Measurements from ENCODE around the gene CAPN12. TPM values are rescaled to one million over a fixed set of nuclear protein-coding genes. Genes with fewer than 3 reads are reported as not detected.

The CAPN12 gene
- total and polyA plus RNA-seq, 2 experiments from 2014 or later = 19.1 to 20.5 TPM

- TF ChIP-seq ZNF462 (CRISPR knock-in tag; IDR thresholded peaks at IDR 0.05) = no peak
- TF ChIP-seq ZNF114 (CRISPR knock-in tag; IDR thresholded peaks at IDR 0.05) = no peak
- TF ChIP-seq REST (IDR thresholded peaks at IDR 0.05; ENCODE audit: unreplicated experiment) = no peak
- TF ChIP-seq EZH2 (IDR thresholded peaks at IDR 0.05; ENCODE audit: low read depth, unreplicated experiment) = no peak
- no peak for TF ChIP-seq ZNF331 (CRISPR knock-in tag; IDR thresholded peaks at IDR 0.05; ENCODE audit: low read depth)
- no peak for TF ChIP-seq CREB1 (CRISPR knock-in tag; IDR thresholded peaks at IDR 0.05; ENCODE audit: low read depth)
- TF ChIP-seq STAT1 (IDR thresholded peaks at IDR 0.05; ENCODE audit: unreplicated experiment) = no peak
- TF ChIP-seq POLR2AphosphoS5 (IDR thresholded peaks at IDR 0.05; ENCODE audit: low read depth) = no peak
- TF ChIP-seq ETS1 (IDR thresholded peaks at IDR 0.05) = no peak
- no peak for TF ChIP-seq NANOG (IDR thresholded peaks at IDR 0.05; ENCODE audit: borderline replicate concordance)
Observed at GRCh38 chr19:38695832-38696728, 48.2 kb downstream of the CAPN12 start (continued).
